ENCODE data around the gene ORC3.
A peak's percentile ranks its signal among the peaks of the same experiment; 100 is the strongest.

The ORC3 gene

DNA sequence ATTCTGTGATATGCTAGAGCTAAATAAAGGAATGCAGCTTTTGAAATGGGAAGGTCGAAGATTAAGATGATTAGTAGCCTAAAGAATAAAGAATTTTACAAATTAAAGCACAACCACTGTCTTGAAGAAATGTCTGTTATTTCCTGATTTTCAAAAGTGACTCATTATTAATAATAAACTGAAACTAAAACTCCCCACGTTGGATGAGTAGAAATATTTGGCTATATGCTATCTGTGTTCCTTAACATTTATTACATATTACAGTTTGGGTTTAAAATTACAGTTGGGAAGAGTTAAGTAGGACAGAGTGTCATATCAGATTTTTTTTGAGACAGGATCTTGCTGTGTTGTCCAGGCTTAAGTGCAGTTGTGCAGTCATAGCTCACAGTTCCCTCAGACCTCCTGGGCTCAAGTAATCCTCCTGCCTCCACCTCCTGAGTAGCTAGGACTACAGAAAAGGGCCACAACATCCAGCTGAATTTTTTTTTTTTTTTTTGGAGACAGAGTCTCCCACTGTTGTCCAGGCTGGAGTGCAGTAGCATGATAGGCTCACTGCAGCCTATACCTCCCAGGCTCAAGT, 65.0 kb downstream of the ORC3 start:
- TF ChIP-seq, protein P1, sequence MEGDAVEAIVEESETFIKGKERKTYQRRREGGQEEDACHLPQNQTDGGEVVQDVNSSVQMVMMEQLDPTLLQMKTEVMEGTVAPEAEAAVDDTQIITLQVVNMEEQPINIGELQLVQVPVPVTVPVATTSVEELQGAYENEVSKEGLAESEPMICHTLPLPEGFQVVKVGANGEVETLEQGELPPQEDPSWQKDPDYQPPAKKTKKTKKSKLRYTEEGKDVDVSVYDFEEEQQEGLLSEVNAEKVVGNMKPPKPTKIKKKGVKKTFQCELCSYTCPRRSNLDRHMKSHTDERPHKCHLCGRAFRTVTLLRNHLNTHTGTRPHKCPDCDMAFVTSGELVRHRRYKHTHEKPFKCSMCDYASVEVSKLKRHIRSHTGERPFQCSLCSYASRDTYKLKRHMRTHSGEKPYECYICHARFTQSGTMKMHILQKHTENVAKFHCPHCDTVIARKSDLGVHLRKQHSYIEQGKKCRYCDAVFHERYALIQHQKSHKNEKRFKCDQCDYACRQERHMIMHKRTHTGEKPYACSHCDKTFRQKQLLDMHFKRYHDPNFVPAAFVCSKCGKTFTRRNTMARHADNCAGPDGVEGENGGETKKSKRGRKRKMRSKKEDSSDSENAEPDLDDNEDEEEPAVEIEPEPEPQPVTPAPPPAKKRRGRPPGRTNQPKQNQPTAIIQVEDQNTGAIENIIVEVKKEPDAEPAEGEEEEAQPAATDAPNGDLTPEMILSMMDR (IDR thresholded peaks at IDR 0.05; ENCODE audit: low read depth, low read length), result no peak
- TF ChIP-seq MYC (IDR thresholded peaks at IDR 0.05; ENCODE audit: low read depth, low read length) (no peak), POLR2A (IDR thresholded peaks at IDR 0.05; ENCODE audit: extremely low read depth, insufficient read length) (no peak)
- TF ChIP-seq, protein P2, sequence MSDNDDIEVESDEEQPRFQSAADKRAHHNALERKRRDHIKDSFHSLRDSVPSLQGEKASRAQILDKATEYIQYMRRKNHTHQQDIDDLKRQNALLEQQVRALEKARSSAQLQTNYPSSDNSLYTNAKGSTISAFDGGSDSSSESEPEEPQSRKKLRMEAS (IDR thresholded peaks at IDR 0.05; ENCODE audit: low read depth, low read length), result no peak
- DNase-seq (ENCODE audit: low read depth), result no peak
- no peak overlapping the region for H3K4me3 ChIP-seq (ENCODE audit: low read depth, low read length)

DNA sequence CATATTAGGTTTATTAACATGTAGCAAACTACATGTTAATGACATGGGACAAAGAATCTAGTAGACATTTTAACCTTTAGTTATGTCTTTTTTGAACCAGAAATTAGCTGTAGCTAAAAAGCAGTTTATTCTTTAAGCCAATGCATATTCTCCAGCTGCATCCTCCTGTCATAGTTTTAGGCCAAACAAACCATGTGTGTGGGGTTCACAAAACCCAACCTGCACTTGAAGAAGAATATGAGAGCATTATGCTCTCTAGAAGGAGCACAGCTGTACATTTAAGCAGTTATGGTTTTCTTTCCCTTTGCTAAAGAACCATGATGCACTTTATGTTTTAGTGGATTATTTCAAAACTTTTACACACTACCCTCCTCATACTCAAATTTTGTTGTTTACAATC, 65.9 kb downstream of the ORC3 start:
- no peak overlapping the region for H3K4me3 ChIP-seq (ENCODE audit: low read depth, low read length)
- DNase-seq (ENCODE audit: low read depth), result no peak
- TF ChIP-seq MYC (IDR thresholded peaks at IDR 0.05; ENCODE audit: low read depth, low read length) (no peak), POLR2A (IDR thresholded peaks at IDR 0.05; ENCODE audit: extremely low read depth, insufficient read length) (no peak)
- TF ChIP-seq, protein P1 (IDR thresholded peaks at IDR 0.05; ENCODE audit: low read depth, low read length), result no peak
- TF ChIP-seq, protein P2 (IDR thresholded peaks at IDR 0.05; ENCODE audit: low read depth, low read length), result no peak

DNA sequence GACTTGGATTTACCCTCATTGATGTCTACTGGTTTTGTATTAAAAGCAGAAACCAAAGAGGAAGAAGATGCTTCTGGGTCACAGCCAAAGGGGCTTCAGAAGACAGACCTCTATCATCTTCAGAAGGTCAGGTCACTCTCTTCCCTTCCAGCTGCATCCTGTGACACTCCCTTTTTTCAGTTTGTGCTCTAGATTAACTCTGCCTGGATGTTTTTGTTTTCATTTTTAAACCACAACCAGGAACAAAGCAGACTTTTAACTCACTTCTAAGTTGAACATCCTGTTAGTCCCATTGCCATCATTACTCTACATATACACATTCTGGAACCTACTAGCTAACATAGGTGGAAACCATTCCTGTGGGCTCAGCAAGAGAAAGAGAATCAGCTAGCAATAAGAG, 66.9 kb downstream of the ORC3 start:
- DNase-seq (ENCODE audit: low read depth), result no peak

DNA sequence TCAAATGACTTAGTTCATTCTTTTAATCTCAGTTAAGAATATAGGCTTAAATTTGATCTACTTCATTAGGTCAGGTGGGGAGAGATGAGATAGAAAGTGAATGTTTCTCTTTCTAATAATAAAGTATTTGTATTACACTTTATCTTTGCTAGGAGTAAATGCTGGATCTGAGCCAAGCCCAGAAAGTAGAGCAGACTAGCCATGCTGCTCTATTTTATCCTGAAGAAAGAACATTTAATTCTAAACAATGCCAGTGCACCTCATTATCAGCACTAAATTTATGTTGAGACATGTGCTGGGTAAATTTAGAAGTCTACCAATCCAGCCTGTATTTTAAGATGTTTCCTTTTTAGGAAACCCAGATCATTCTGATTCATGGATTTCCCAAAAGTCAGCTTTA, 68.6 kb downstream of the ORC3 start:
- H3K4me3 ChIP-seq (ENCODE audit: low read depth, low read length), result no peak overlapping the region
- TF ChIP-seq POLR2A (IDR thresholded peaks at IDR 0.05; ENCODE audit: extremely low read depth, insufficient read length) (no peak), MYC (IDR thresholded peaks at IDR 0.05; ENCODE audit: low read depth, low read length) (no peak)
- TF ChIP-seq, protein P1 (IDR thresholded peaks at IDR 0.05; ENCODE audit: low read depth, low read length), result no peak
- TF ChIP-seq, protein P2 (IDR thresholded peaks at IDR 0.05; ENCODE audit: low read depth, low read length), result no peak
- DNase-seq (ENCODE audit: low read depth), result no peak

More for the DNA sequence above, 66.9 kb downstream of the ORC3 start:
- no peak overlapping the region for H3K4me3 ChIP-seq (ENCODE audit: low read depth, low read length)
- TF ChIP-seq POLR2A (IDR thresholded peaks at IDR 0.05; ENCODE audit: extremely low read depth, insufficient read length) (no peak), MYC (IDR thresholded peaks at IDR 0.05; ENCODE audit: low read depth, low read length) (no peak)
- TF ChIP-seq, protein P2 (IDR thresholded peaks at IDR 0.05; ENCODE audit: low read depth, low read length), result no peak
- TF ChIP-seq, protein P1 (IDR thresholded peaks at IDR 0.05; ENCODE audit: low read depth, low read length), result no peak

DNA sequence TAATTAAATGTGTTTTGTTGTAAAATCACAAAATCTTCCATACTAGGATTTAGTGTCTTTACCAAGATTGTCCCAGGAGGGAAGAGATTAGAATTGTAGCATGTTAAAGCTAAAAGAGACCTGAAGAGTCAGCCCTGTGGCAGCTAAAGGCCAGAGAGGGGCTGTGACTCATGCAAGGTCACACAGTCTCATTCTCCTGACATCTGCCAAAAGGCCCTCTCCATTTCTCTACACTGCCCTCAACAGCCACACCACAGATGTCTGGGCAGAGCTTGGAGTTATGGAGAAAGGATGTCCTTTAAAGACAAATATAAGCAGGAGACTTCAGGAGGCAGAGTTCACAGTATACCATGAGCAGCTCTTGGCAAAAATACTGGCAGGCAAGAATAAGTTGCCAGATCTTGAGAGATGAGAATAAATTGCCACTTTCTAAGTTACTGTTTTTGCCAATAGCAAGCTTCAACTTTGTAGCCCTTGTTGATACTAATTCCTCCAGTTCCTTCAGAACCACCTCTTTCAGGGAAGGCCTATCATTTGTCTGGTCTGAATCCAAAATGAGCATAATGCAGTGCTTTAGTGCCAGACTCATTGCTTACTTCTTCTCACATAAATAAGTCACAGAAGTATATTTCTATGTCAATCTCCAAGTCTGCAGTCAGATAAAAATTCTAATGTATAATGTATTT, 70.4 kb downstream of the ORC3 start:
- peak; percentile 34 for DNase-seq (ENCODE audit: low read depth)
- TF ChIP-seq MYC (IDR thresholded peaks at IDR 0.05; ENCODE audit: low read depth, low read length) (no peak), POLR2A (IDR thresholded peaks at IDR 0.05; ENCODE audit: extremely low read depth, insufficient read length) (no peak)
- TF ChIP-seq, protein P2 (IDR thresholded peaks at IDR 0.05; ENCODE audit: low read depth, low read length), result no peak
- TF ChIP-seq, protein P1 (IDR thresholded peaks at IDR 0.05; ENCODE audit: low read depth, low read length), result no peak
- H3K4me3 ChIP-seq (ENCODE audit: low read depth, low read length), result no peak overlapping the region

All from NB4 (cell line).